Gastrocnemius medialis (tissue), 4 donors: Measurements from ENCODE around the gene NCBP1. TPM values are rescaled to one million over a fixed set of nuclear protein-coding genes. Genes with fewer than 3 reads are reported as not detected.

Experiments used
- ATAC-seq, 2 donors: fragments of 150-250 bp; one replicate each; pipeline ENCODE4 v1.9.1; 2016
- DNase-seq, 2 donors: peaks; one replicate each; pipeline ENCODE4 v3.0.0-alpha.2; 2019
- H3K27ac ChIP-seq, 4 donors: fragments of 200-600 bp; sonication (generic); 1 replicate in 1 of 4; 2 replicates in 3 of 4; pipeline ENCODE4 v1.5.1; 2016 to 2018; ENCODE audit warnings: mild to moderate bottlenecking in 2 of 4, moderate library complexity in 1 of 4
- H3K27me3 ChIP-seq, 3 donors: fragments of 200-600 bp; sonication (generic) in 2 of 3; 1 replicate in 1 of 3; 2 replicates in 2 of 3; pipeline versions ENCODE4 v1.5.1 to v1.6.0; 2016 to 2019; ENCODE audit warnings: mild to moderate bottlenecking in 1 of 3, moderate library complexity in 1 of 3
- H3K36me3 ChIP-seq, 2 donors: fragments of 200-600 bp; sonication (generic) in 1 of 2; one replicate each; pipeline ENCODE4 v1.5.1; 2017 to 2018
- H3K4me1 ChIP-seq, 2 donors: fragments of 200-600 bp; sonication (generic) in 1 of 2; one replicate each; pipeline ENCODE4 v1.5.1; 2016 to 2017; ENCODE audit warnings: mild to moderate bottlenecking in 2 of 2
- H3K4me3 ChIP-seq, 4 donors: fragments of 200-600 bp; sonication (generic) in 3 of 4; 1 replicate in 1 of 4; 2 replicates in 3 of 4; pipeline ENCODE4 v1.5.1; 2016 to 2019; ENCODE audit warnings: mild to moderate bottlenecking in 2 of 4
- H3K9me3 ChIP-seq, 3 donors: fragments of 200-600 bp; sonication (generic) in 2 of 3; 1 replicate in 1 of 3; 2 replicates in 2 of 3; pipeline ENCODE4 v1.5.1; 2016 to 2019
- POLR2A ChIP-seq, 2 donors: fragments of 450-650 bp; IDR thresholded peaks; one replicate each; pipeline ENCODE4 v1.6.1; 2017; ENCODE audit warnings: antibody characterized with exemption in 2 of 2, mild to moderate bottlenecking in 2 of 2, moderate library complexity in 2 of 2
- in situ Hi-C, 4 donors: fragments of 200-750 bp; cut with MboI; loops; one replicate each; pipeline versions ENCODE4 v1.15.0 to v1.8.0; 2017; ENCODE audit warnings: low sequenced_read_pairs in 4 of 4
- intact Hi-C: fragments of 100-400 bp; cut with DNase I; formaldehyde crosslinking; loops from one replicate; pipeline ENCODE4 v1.15.1; 2023; ENCODE audit warnings: low total_unique reads
- total RNA-seq, 4 donors: library from RNA; depleted of rRNA; stranded (reverse); fragments of >200 nt; gene quantifications; one replicate each; pipeline versions ENCODE4 v1.1.0 to v1.2.3, GENCODE V29; 2016
- TF ChIP-seq, protein P1 (sequence below), 5 experiments: fragments of 450-650 bp in 3 of 5; fragments of 200-600 bp in 2 of 5; sonication (generic) in 2 of 5; IDR thresholded peaks in 4 of 5; conservative IDR thresholded peaks in 1 of 5; 1 replicate in 4 of 5; 2 replicates in 1 of 5; pipeline ENCODE4 v1.5.1; 2016 to 2019; ENCODE audit warnings: antibody characterized with exemption in 5 of 5, mild to moderate bottlenecking in 3 of 5, moderate library complexity in 3 of 5

The NCBP1 gene
- total RNA-seq, 4 donors from 2014 or later = 8.2 to 17.2 (median 15.7) TPM

- Histone ChIP-seq H3K9me3 (no peaks in the 10 kb centered on the region), H3K27me3 (no peaks in the 10 kb centered on the region), H3K27ac (peak overlapping the region in 1 of 4 donors; percentile 19), H3K4me3 (no peak overlapping the region), H3K4me1 (peaks cover 45 to 64% of the 10 kb centered on the region in 2 donors), H3K36me3 (no peaks in the 10 kb centered on the region)
- DNase-seq (no peak), ATAC-seq (no peak)
- in situ Hi-C loops = no loop called here
- TF ChIP-seq, protein P1, sequence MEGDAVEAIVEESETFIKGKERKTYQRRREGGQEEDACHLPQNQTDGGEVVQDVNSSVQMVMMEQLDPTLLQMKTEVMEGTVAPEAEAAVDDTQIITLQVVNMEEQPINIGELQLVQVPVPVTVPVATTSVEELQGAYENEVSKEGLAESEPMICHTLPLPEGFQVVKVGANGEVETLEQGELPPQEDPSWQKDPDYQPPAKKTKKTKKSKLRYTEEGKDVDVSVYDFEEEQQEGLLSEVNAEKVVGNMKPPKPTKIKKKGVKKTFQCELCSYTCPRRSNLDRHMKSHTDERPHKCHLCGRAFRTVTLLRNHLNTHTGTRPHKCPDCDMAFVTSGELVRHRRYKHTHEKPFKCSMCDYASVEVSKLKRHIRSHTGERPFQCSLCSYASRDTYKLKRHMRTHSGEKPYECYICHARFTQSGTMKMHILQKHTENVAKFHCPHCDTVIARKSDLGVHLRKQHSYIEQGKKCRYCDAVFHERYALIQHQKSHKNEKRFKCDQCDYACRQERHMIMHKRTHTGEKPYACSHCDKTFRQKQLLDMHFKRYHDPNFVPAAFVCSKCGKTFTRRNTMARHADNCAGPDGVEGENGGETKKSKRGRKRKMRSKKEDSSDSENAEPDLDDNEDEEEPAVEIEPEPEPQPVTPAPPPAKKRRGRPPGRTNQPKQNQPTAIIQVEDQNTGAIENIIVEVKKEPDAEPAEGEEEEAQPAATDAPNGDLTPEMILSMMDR (IDR thresholded peaks at IDR 0.05 in 4 of 5, conservative IDR thresholded peaks at IDR 0.05 in 1 of 5) = no peak
- TF ChIP-seq POLR2A (IDR thresholded peaks at IDR 0.05) = no peak
- intact Hi-C loops = loop anchor here (10.0 kb wide), 4 partner anchors 348 to 1222 kb away; partner anchors contain the start of genes ANKS6, ANP32B, ZNF367 and ZNF782
Observed at GRCh38 chr9:97636903-97637302, 3.3 kb downstream of the NCBP1 start.

DNA sequence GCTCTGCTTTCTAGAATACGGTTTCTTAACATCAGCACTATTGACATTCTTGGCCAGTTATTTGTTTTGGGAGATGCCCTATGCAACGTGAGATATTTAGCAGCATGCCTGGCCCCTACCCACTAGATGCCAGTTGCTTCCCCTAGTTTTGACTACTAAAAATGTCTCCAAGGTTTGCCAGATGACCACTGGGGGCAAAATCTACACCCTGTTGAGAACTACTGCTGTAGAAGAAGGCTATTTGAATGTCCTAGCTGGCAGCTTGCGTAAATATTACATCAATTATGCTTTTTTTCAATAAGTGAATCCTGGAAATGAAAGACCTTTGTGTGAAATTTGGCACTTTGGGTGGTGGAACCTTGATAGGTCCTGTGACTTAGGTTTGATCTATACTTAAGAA lies 5.0 kb downstream of the NCBP1 start:
- intact Hi-C loops = loop anchor here (10.0 kb wide), 4 partner anchors 346 to 1224 kb away; partner anchors contain the start of genes ANKS6, ANP32B, ZNF367 and ZNF782

GRCh38 chr9:97640325-97640724 lies 6.7 kb downstream of the NCBP1 start:
- H3K4me3 ChIP-seq = no peak overlapping the region
- H3K27ac ChIP-seq = no peak overlapping the region
- H3K4me1 ChIP-seq = peaks cover 29 to 49% of the 10 kb centered on the region in 2 donors
- peaks cover 0 to 18% of the 10 kb centered on the region in 2 donors for H3K36me3 ChIP-seq
- no peak for ATAC-seq
- TF ChIP-seq POLR2A (IDR thresholded peaks at IDR 0.05) = no peak
- TF ChIP-seq, protein P1 (IDR thresholded peaks at IDR 0.05 in 4 of 5, conservative IDR thresholded peaks at IDR 0.05 in 1 of 5) = no peak
- DNase-seq = no peak
- no peaks in the 10 kb centered on the region for H3K27me3 ChIP-seq
- H3K9me3 ChIP-seq = no peaks in the 10 kb centered on the region
- intact Hi-C loops = no loop called here
- in situ Hi-C loops = no loop called here

More for the DNA sequence above, 5.0 kb downstream of the NCBP1 start:
- TF ChIP-seq, protein P1 (IDR thresholded peaks at IDR 0.05 in 4 of 5, conservative IDR thresholded peaks at IDR 0.05 in 1 of 5) = no peak
- TF ChIP-seq POLR2A (IDR thresholded peaks at IDR 0.05) = no peak
- ATAC-seq = no peak
- in situ Hi-C loops = no loop called here
- Histone ChIP-seq H3K9me3 (no peaks in the 10 kb centered on the region), H3K27me3 (no peaks in the 10 kb centered on the region), H3K27ac (no peak overlapping the region), H3K36me3 (peaks cover 0 to 8% of the 10 kb centered on the region in 2 donors), H3K4me1 (peaks cover 40 to 60% of the 10 kb centered on the region in 2 donors), H3K4me3 (no peak overlapping the region)
- DNase-seq = no peak

GRCh38 chr9:97645720-97646119 lies 12.1 kb downstream of the NCBP1 start:
- ATAC-seq = no peak
- in situ Hi-C loops (no loop called here), intact Hi-C loops (no loop called here)
- H3K9me3 ChIP-seq = no peaks in the 10 kb centered on the region
- no peaks in the 10 kb centered on the region for H3K27me3 ChIP-seq
- TF ChIP-seq POLR2A (IDR thresholded peaks at IDR 0.05) = no peak
- TF ChIP-seq, protein P1 (IDR thresholded peaks at IDR 0.05 in 4 of 5, conservative IDR thresholded peaks at IDR 0.05 in 1 of 5) = no peak
- H3K4me1 ChIP-seq = peaks cover 0 to 4% of the 10 kb centered on the region in 2 donors
- peaks cover 0 to 65% of the 10 kb centered on the region in 2 donors for H3K36me3 ChIP-seq
- H3K27ac ChIP-seq = no peak overlapping the region
- DNase-seq = no peak
- H3K4me3 ChIP-seq = no peak overlapping the region

- intact Hi-C loops (no loop called here), in situ Hi-C loops (no loop called here)
Observed at GRCh38 chr9:97647996-97648395, 14.4 kb downstream of the NCBP1 start.

More at GRCh38 chr9:97647996-97648395, 14.4 kb downstream of the NCBP1 start:
- H3K27me3 ChIP-seq = no peaks in the 10 kb centered on the region
- TF ChIP-seq, protein P1 (IDR thresholded peaks at IDR 0.05 in 4 of 5, conservative IDR thresholded peaks at IDR 0.05 in 1 of 5) = no peak
- no peak for TF ChIP-seq POLR2A (IDR thresholded peaks at IDR 0.05)
- H3K4me1 ChIP-seq = peaks cover 10 to 16% of the 10 kb centered on the region in 2 donors
- H3K27ac ChIP-seq = no peak overlapping the region
- ATAC-seq (no peak), DNase-seq (no peak)
- peaks cover 0 to 70% of the 10 kb centered on the region in 2 donors for H3K36me3 ChIP-seq
- no peaks in the 10 kb centered on the region for H3K9me3 ChIP-seq
- no peak overlapping the region for H3K4me3 ChIP-seq
